HEK293 (cell line): ENCODE measurements around the gene CAPS.
A peak's percentile ranks its signal among the peaks of the same experiment; 100 is the strongest.
"Not testable (repeated sequence)": the region's sequence is repeated elsewhere in the genome, so short reads cannot be mapped to it uniquely, and the experiment has no call there.

ENCODE experiments used
- CTCF ChIA-PET: fragments of 350-600 bp; formaldehyde crosslinking; extraction: SDS; loops from one replicate; lab custom pipeline; 2021; ENCODE audit warnings: antibody characterized with exemption; lab: Yijun Ruan, JAX
- POLR2A ChIA-PET: fragments of 300-600 bp; formaldehyde crosslinking; extraction: SDS; loops from one replicate; lab custom pipeline; 2020; ENCODE audit warnings: antibody characterized with exemption, inconsistent platforms; lab: Yijun Ruan, JAX
- H3K27ac ChIP-seq: fragments of 200-500 bp; sonication (Bioruptor generic); 2 replicates; pipeline ENCODE4 v1.5.1; 2014; ENCODE audit warnings: low read depth, low read length, control low read depth, inconsistent platforms; ENCODE audit errors: extremely low read depth
- H3K36me3 ChIP-seq, 2 experiments: fragments of 200-500 bp in 1 of 2; sonication (Bioruptor generic) in 1 of 2; 1 replicate in 1 of 2; 2 replicates in 1 of 2; pipeline ENCODE4 v1.5.1; 2014 to 2017; ENCODE audit warnings: inconsistent platforms in 2 of 2, low read length in 2 of 2; ENCODE audit not compliant: control insufficient read depth in 2 of 2, insufficient read depth in 1 of 2
- H3K4me1 ChIP-seq: fragments of 200-500 bp; sonication (Bioruptor generic); 2 replicates; pipeline ENCODE4 v1.5.1; 2014; ENCODE audit warnings: mild to moderate bottlenecking, low read length, inconsistent platforms; ENCODE audit not compliant: control insufficient read depth, insufficient read depth
- H3K4me3 ChIP-seq: 2 replicates; pipeline ENCODE4 v1.5.1; 2011; ENCODE audit warnings: low read depth, mild to moderate bottlenecking, control low read depth, low read length, moderate library complexity
- H3K9me3 ChIP-seq: fragments of 200-500 bp; sonication (Bioruptor generic); 2 replicates; pipeline ENCODE4 v1.5.1; 2014; ENCODE audit warnings: low read depth, low read length, inconsistent platforms; ENCODE audit not compliant: control insufficient read depth, insufficient read depth
- GLIS2 ChIP-seq: fragments of 450-650 bp; formaldehyde crosslinking; IDR thresholded peaks from 2 replicates; pipeline ENCODE4 v1.5.1; 2016; ENCODE audit warnings: missing biosample characterization, missing genetic modification characterization
- KLF17 ChIP-seq: fragments of 450-650 bp; formaldehyde crosslinking; IDR thresholded peaks from 2 replicates; pipeline ENCODE4 v1.5.1; 2016; ENCODE audit warnings: missing biosample characterization, missing genetic modification characterization
- OSR2 ChIP-seq: fragments of 450-650 bp; formaldehyde crosslinking; IDR thresholded peaks from 2 replicates; pipeline ENCODE4 v1.5.1; 2016; ENCODE audit warnings: missing biosample characterization, missing genetic modification characterization
- PATZ1 ChIP-seq: fragments of 450-650 bp; formaldehyde crosslinking; IDR thresholded peaks from 2 replicates; pipeline ENCODE4 v1.5.1; 2016; ENCODE audit warnings: missing biosample characterization, missing genetic modification characterization
- SP7 ChIP-seq: fragments of 450-650 bp; formaldehyde crosslinking; IDR thresholded peaks from 2 replicates; pipeline ENCODE4 v1.5.1; 2016; ENCODE audit warnings: missing biosample characterization, missing genetic modification characterization
- ZBTB17 ChIP-seq: fragments of 450-650 bp; formaldehyde crosslinking; IDR thresholded peaks from 2 replicates; pipeline ENCODE4 v1.5.1; 2016; ENCODE audit warnings: missing biosample characterization, missing genetic modification characterization
- ZBTB8A ChIP-seq: fragments of 450-650 bp; formaldehyde crosslinking; IDR thresholded peaks from 2 replicates; pipeline ENCODE4 v1.5.1; 2016; ENCODE audit warnings: missing biosample characterization, missing genetic modification characterization
- ZFHX2 ChIP-seq: fragments of 450-650 bp; formaldehyde crosslinking; conservative IDR thresholded peaks from 2 replicates; pipeline ENCODE4 v1.5.1; 2016; ENCODE audit warnings: missing biosample characterization, missing genetic modification characterization
- ZFP37 ChIP-seq: fragments of 450-650 bp; formaldehyde crosslinking; IDR thresholded peaks from 2 replicates; pipeline ENCODE4 v1.5.1; 2016; ENCODE audit warnings: missing biosample characterization, missing genetic modification characterization
- ZIC2 ChIP-seq: fragments of 450-650 bp; formaldehyde crosslinking; IDR thresholded peaks from 2 replicates; pipeline ENCODE4 v1.5.1; 2016; ENCODE audit warnings: missing biosample characterization, missing genetic modification characterization
- ZNF140 ChIP-seq: fragments of 450-650 bp; formaldehyde crosslinking; IDR thresholded peaks from 2 replicates; pipeline ENCODE4 v1.5.1; 2016; ENCODE audit warnings: missing biosample characterization, missing genetic modification characterization
- ZNF184 ChIP-seq: fragments of 450-650 bp; IDR thresholded peaks from 2 replicates; pipeline ENCODE4 v1.5.1; 2018; ENCODE audit warnings: missing biosample characterization, mild to moderate bottlenecking, missing genetic modification characterization
- ZNF19 ChIP-seq: fragments of 450-650 bp; formaldehyde crosslinking; IDR thresholded peaks from 2 replicates; pipeline ENCODE4; 2016; ENCODE audit warnings: missing biosample characterization, missing genetic modification characterization, low read depth
- ZNF23 ChIP-seq: fragments of 450-650 bp; formaldehyde crosslinking; IDR thresholded peaks from 2 replicates; pipeline ENCODE4 v1.5.1; 2016; ENCODE audit warnings: missing biosample characterization, missing genetic modification characterization, borderline replicate concordance
- ZNF239 ChIP-seq: fragments of 450-650 bp; formaldehyde crosslinking; IDR thresholded peaks from 2 replicates; pipeline ENCODE4 v1.5.1; 2016; ENCODE audit warnings: missing biosample characterization, missing genetic modification characterization
- ZNF274 ChIP-seq, 2 experiments: fragments of 200-500 bp in 1 of 2; fragments of 450-650 bp in 1 of 2; sonication (Bioruptor generic) in 1 of 2; formaldehyde crosslinking in 1 of 2; IDR thresholded peaks; 2 replicates each; pipeline versions ENCODE4 v1.5.1 to v1.6.1; 2014 to 2016; ENCODE audit warnings: borderline replicate concordance in 1 of 2, inconsistent platforms in 1 of 2, low read length in 1 of 2, missing biosample characterization in 1 of 2, missing genetic modification characterization in 1 of 2
- ZNF280D ChIP-seq: fragments of 450-650 bp; formaldehyde crosslinking; IDR thresholded peaks from 2 replicates; pipeline ENCODE4 v1.5.1; 2016; ENCODE audit warnings: missing biosample characterization, missing genetic modification characterization
- ZNF600 ChIP-seq: fragments of 450-650 bp; formaldehyde crosslinking; IDR thresholded peaks from 2 replicates; pipeline ENCODE4 v1.5.1; 2016; ENCODE audit warnings: missing biosample characterization, missing genetic modification characterization

Gene CAPS

GRCh38 chr19:5961969-5962945, 48.2 kb downstream of the CAPS start:
- H3K9me3 ChIP-seq: no peaks in the 10 kb centered on the region
- TF ChIP-seq ZFHX2 (tag by site-specific recombination) (no peak), PATZ1 (tag by site-specific recombination) (peak; percentile 14; the same call in 1 of the 2 replicates), ZIC2 (tag by site-specific recombination) (peak; percentile 100), KLF17 (tag by site-specific recombination) (peak; percentile 61; the same call in 1 of the 2 replicates), ZNF600 (tag by site-specific recombination) (peak; percentile 54), SP7 (tag by site-specific recombination) (peak; percentile 36; the same call in 1 of the 2 replicates), ZBTB8A (tag by site-specific recombination) (peak; percentile 32; the same call in 1 of the 2 replicates), ZBTB17 (tag by site-specific recombination) (peak; percentile 35; the same call in 1 of the 2 replicates), ZNF140 (no peak), OSR2 (tag by site-specific recombination) (0 out of 2 replicates have a peak, but pooled peaks have one; percentile 16)
- H3K27ac ChIP-seq: no peak overlapping the region
- H3K36me3 ChIP-seq: peaks cover 0 to 18% of the 10 kb centered on the region in 2 experiments; a peak in 1 of 3 replicates
- no peak overlapping the region for H3K4me3 ChIP-seq
- ChIA-PET CTCF (interaction anchor here (0.5 to 0.9 kb wide), 4 partner anchors 16 to 316 kb away, joined by 3 to 5 read pairs (median 4); no protein-coding TSS in a partner anchor), POLR2A (no interaction called here)
- H3K4me1 ChIP-seq: peaks cover 23% of the 10 kb centered on the region

GRCh38 chr19:5963259-5963658, 49.2 kb downstream of the CAPS start:
- peaks cover 22% of the 10 kb centered on the region for H3K4me1 ChIP-seq
- H3K4me3 ChIP-seq, CTCF ChIA-PET, H3K27ac ChIP-seq, POLR2A ChIA-PET, H3K9me3 ChIP-seq: not testable (repeated sequence)
- H3K36me3 ChIP-seq: peaks cover 0 to 18% of the 10 kb centered on the region in 2 experiments; a peak in 1 of 3 replicates

- CTCF ChIA-PET: interaction anchor here (0.7 to 1.0 kb wide), 2 partner anchors 21 to 160 kb away, joined by 3 to 4 read pairs; no protein-coding TSS in a partner anchor
These were observed 49.8 kb downstream of the CAPS start for GRCh38 chr19:5963855-5964254.

More at GRCh38 chr19:5963855-5964254, 49.8 kb downstream of the CAPS start:
- H3K4me3 ChIP-seq: no peak overlapping the region
- POLR2A ChIA-PET: no interaction called here
- no peak overlapping the region for H3K27ac ChIP-seq
- H3K4me1 ChIP-seq: peaks cover 25% of the 10 kb centered on the region
- TF ChIP-seq ZNF184 (tag by site-specific recombination): no peak
- no peak for TF ChIP-seq ZNF280D (tag by site-specific recombination)
- no peak for TF ChIP-seq ZBTB8A (tag by site-specific recombination)
- TF ChIP-seq ZNF239: no peak
- TF ChIP-seq GLIS2 (tag by site-specific recombination): no peak
- TF ChIP-seq ZFP37 (tag by site-specific recombination): no peak
- TF ChIP-seq ZNF19 (tag by site-specific recombination): no peak
- TF ChIP-seq ZNF274 (IDR thresholded peaks at IDR 0.05; ENCODE audit: low read length): no peak
- no peak for TF ChIP-seq ZNF274 (tag by site-specific recombination; IDR thresholded peaks at IDR 0.05; ENCODE audit: borderline replicate concordance)
- no peak for TF ChIP-seq ZNF23
- peaks cover 0 to 20% of the 10 kb centered on the region in 2 experiments; a peak in 1 of 3 replicates for H3K36me3 ChIP-seq
- no peaks in the 10 kb centered on the region for H3K9me3 ChIP-seq
